ENCODE results near the gene PUM1. TPM values are rescaled to one million over a fixed set of nuclear protein-coding genes. Genes with fewer than 3 reads are reported as not detected.

PUM1 gene
- total and polyA plus RNA-seq, 2 donors (not counting 3 experiments of a cell fraction or from before 2014, with no cell fraction given): 94.7 to 124 TPM

- no peaks in the 10 kb centered on the region for H3K27me3 ChIP-seq (ENCODE audit: control insufficient read depth in 2 of 2, insufficient read depth in 2 of 2, low read length in 2 of 2)
- H2AFZ ChIP-seq (ENCODE audit: low read depth, low read length): no peak overlapping the region
- H3K4me2 ChIP-seq (ENCODE audit: insufficient read depth, low read length): no peak overlapping the region
- H3K9me1 ChIP-seq (replicated peaks; ENCODE audit: control insufficient read depth, extremely low read depth, insufficient read depth, low read length): no peaks in the 10 kb centered on the region
- no peak overlapping the region for H3K9ac ChIP-seq (replicated peaks; ENCODE audit: extremely low read depth, insufficient read depth, low read length)
- no peaks in the 10 kb centered on the region for H3K36me3 ChIP-seq (ENCODE audit: control insufficient read depth in 2 of 2, extremely low read depth in 1 of 2, insufficient read depth in 2 of 2, low read length in 2 of 2)
- intact Hi-C loops (cut with micrococcal nuclease): no loop called here
- H3K9me3 ChIP-seq (replicated peaks; ENCODE audit: control insufficient read depth, insufficient read depth, low read length): no peaks in the 10 kb centered on the region
- TF ChIP-seq, protein P1, sequence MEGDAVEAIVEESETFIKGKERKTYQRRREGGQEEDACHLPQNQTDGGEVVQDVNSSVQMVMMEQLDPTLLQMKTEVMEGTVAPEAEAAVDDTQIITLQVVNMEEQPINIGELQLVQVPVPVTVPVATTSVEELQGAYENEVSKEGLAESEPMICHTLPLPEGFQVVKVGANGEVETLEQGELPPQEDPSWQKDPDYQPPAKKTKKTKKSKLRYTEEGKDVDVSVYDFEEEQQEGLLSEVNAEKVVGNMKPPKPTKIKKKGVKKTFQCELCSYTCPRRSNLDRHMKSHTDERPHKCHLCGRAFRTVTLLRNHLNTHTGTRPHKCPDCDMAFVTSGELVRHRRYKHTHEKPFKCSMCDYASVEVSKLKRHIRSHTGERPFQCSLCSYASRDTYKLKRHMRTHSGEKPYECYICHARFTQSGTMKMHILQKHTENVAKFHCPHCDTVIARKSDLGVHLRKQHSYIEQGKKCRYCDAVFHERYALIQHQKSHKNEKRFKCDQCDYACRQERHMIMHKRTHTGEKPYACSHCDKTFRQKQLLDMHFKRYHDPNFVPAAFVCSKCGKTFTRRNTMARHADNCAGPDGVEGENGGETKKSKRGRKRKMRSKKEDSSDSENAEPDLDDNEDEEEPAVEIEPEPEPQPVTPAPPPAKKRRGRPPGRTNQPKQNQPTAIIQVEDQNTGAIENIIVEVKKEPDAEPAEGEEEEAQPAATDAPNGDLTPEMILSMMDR (IDR thresholded peaks at IDR 0.05; ENCODE audit: extremely low read depth in 1 of 2, insufficient read depth in 1 of 2, low read depth in 1 of 2, low read length in 2 of 2): no peak
- TF ChIP-seq, protein P2, sequence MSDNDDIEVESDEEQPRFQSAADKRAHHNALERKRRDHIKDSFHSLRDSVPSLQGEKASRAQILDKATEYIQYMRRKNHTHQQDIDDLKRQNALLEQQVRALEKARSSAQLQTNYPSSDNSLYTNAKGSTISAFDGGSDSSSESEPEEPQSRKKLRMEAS (IDR thresholded peaks at IDR 0.05; ENCODE audit: insufficient read depth, insufficient read length): no peak
- TF ChIP-seq POLR2A (IDR thresholded peaks at IDR 0.05; ENCODE audit: low read depth, low read length) (no peak), EZH2 (IDR thresholded peaks at IDR 0.05; ENCODE audit: borderline replicate concordance, low read depth, low read length, severe bottlenecking) (no peak), FOS (IDR thresholded peaks at IDR 0.05; ENCODE audit: borderline replicate concordance, insufficient read depth, low read length) (no peak), POLR2AphosphoS5 (IDR thresholded peaks at IDR 0.05; ENCODE audit: insufficient read depth, low read depth, low read length) (no peak), JUN (IDR thresholded peaks at IDR 0.05; ENCODE audit: borderline replicate concordance, insufficient read depth, insufficient read length, low read depth) (no peak), GATA2 (IDR thresholded peaks at IDR 0.05; ENCODE audit: insufficient read depth, insufficient read length, low read depth, low read length) (no peak), MYC (IDR thresholded peaks at IDR 0.05; ENCODE audit: low read depth, low read length) (no peak)
- H4K20me1 ChIP-seq (replicated peaks; ENCODE audit: control insufficient read depth, extremely low read depth, insufficient read depth, low read length): peaks cover 33% of the 10 kb centered on the region
- H3K4me1 ChIP-seq (ENCODE audit: control insufficient read depth, extremely low read depth, insufficient read depth, low read length): peaks cover 11% of the 10 kb centered on the region
- FAIRE-seq: no peak
- no TSS peak for BruUV-seq (replicated peaks)
- DNase-seq (ENCODE audit: low read depth, low spot score): peak; percentile 43
- no peak overlapping the region for H3K4me3 ChIP-seq (replicated peaks in 1 of 3; ENCODE audit: insufficient read depth in 1 of 3, low read depth in 1 of 3, low read length in 3 of 3)
- no peak overlapping the region for H3K27ac ChIP-seq (ENCODE audit: insufficient read depth, low read depth, low read length)
- peaks cover 95% of the 10 kb centered on the region for H3K79me2 ChIP-seq (ENCODE audit: control insufficient read depth, insufficient read depth, low read length)
- dilution Hi-C loops (cut with MboI; ENCODE audit: extremely low pct_ligation_motif_present, low sequenced_read_pairs): no loop called here
- POLR2A ChIA-PET: no interaction called here
- CTCF ChIA-PET: interaction anchor here (1.0 to 1.4 kb wide), 3 partner anchors 8 to 13 kb away, joined by 3 to 4 read pairs (median 4); no protein-coding TSS in a partner anchor
These were observed 52.2 kb downstream of the PUM1 start for GRCh38 chr1:31013187-31013864.
